NCI-H1436 treated with DMSO at 0.1 percent for 48 hours (cell line): ENCODE data around the gene RPS6KA4.
"Not testable (repeated sequence)": the region's sequence is repeated elsewhere in the genome, so short reads cannot be mapped to it uniquely, and the experiment has no call there.

ENCODE experiments used
- DNase-seq: peaks from one replicate; lab custom pipeline; 2025; lab: John Stamatoyannopoulos, UW

RPS6KA4 gene

DNA sequence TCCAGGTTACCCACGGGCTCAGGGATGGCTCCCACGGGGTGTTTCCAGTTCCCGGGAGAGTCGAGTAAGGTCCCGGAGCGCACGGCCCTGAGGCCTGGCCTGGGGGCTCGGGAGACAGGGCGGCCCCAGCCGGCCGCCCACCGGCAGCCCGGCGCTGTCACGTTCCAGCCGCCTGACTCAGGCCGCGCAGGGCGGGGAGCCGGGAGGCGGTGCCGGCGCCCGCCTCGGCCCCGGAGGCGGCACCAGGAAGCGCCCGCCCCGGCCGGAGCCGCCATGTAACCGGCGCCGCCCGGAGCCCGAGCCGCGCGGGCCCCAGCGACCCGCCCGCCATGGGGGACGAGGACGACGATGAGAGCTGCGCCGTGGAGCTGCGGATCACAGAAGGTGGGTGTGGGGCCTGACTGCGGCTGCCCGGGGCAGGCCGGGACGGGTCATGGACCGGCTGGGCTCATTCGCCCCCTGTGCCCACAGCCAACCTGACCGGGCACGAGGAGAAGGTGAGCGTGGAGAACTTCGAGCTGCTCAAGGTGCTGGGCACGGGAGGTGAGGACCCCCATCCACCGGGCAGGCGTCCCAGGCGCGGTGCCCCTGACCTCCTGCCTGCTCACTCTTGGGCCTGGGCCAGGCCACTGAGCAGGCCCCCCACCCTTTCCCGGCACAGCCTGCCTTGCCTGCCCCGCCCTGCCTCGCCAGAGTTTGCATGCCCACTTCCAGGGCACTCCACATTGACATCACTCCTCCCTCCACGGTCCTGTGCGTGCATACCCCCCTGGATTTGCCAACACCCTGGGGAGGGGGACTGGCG is at the start of gene RPS6KA4:
Gene RPS6KA4, plus strand, starts transcription at position 256 of the 805 bp plus-strand sequence. Its CDS starts 74 bp downstream, at position 330.
- no peak for DNase-seq

DNA sequence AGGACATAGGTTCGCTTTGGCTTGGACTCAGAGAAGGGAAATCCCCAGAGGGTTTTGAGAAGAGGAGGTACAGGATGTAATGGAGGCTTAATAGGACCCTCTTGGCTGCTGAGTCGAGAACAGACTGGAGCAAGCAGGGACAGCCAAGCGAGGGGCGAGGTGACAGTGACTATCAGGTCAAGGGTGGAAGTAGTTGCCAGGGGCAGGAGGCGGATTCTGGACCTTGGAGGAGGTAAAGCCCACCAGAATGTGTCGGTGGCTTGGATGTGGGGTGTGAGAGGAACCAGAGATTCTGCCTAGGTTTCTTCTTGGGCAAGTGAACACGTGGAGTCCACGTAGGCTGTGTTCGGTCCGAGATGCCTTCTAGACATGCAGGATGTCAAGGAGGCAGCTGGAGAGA is 46.0 kb upstream of the RPS6KA4 start:
- DNase-seq, result no peak

DNA sequence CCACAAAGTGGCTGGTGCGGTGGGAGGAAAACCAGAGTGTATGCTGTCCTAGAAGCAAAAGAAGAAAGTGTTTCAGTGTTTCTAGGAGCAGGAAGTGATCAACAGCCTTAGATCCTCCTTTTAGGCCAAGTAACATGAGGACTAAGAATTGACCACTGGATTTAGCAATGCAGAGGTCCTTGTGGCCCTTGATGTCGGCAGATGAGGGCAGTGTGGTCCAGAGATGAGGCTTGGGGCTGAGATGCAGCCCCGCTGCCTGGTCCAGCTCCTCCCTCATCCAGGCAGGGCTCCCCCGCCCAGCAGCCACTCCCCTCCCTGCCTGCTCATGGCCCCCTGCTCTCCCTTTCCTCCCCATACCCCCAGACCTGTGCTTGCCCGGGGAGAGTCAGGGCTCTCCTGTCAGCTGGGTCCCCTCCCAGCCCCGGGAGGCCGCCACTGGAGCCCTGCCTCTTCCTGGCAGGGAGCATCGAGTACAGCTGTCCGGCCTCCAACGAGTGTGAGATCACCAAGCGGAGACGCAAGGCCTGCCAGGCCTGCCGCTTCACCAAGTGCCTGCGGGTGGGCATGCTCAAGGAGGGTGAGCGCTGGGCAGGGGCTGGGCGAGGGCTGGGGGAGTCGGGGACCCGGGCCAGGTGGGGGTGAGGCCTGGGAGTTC is 45.3 kb upstream of the RPS6KA4 start:
- DNase-seq, result no peak

DNA sequence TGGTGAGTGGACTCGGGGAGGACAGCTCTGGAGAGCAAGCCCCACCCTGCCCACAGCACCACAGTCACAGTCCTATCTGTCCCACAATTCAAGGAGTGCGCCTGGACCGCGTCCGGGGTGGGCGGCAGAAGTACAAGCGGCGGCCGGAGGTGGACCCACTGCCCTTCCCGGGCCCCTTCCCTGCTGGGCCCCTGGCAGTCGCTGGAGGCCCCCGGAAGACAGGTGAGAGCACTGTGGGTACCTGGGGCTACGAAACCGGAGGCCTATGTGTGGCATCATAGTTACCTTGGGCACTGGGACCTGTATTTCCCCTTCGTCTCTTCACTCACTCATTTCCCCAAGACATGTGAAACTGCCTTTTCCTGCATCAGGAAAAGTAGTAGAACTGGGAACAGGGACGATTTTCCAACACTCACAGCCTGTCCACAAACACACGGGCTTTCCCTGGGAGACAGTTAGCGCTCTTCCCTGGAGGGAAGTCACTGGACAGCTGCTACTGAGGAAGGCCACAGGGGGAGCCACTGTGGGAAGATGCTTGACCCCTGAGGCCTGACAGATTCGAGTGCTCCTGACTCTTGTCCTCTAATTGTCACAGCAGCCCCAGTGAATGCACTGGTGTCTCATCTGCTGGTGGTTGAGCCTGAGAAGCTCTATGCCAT is 44.7 kb upstream of the RPS6KA4 start:
- DNase-seq, result no peak

DNA sequence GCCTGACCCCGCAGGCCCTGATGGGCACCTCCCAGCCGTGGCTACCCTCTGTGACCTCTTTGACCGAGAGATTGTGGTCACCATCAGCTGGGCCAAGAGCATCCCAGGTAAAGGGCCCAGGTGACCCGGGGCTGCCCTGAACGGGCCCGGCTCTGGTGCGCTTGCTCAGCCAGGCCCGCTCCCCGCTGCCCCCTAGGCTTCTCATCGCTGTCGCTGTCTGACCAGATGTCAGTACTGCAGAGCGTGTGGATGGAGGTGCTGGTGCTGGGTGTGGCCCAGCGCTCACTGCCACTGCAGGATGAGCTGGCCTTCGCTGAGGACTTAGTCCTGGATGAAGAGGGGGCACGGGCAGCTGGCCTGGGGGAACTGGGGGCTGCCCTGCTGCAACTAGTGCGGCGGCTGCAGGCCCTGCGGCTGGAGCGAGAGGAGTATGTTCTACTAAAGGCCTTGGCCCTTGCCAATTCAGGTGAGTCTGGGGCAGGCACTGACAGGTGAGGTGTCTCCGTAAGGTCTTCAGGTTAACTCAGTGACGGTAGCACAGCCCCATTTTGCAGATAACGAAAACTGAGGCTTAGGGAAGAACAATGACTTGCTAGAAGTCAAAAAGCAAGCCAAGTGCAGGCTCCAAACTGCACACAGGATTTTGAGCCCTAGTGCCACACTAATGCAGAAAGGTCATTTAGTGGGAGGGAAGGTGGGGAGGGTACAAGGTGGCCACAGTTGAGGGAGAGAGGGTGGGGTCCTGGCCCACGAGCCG is 44.0 kb upstream of the RPS6KA4 start:
- no peak for DNase-seq

DNA sequence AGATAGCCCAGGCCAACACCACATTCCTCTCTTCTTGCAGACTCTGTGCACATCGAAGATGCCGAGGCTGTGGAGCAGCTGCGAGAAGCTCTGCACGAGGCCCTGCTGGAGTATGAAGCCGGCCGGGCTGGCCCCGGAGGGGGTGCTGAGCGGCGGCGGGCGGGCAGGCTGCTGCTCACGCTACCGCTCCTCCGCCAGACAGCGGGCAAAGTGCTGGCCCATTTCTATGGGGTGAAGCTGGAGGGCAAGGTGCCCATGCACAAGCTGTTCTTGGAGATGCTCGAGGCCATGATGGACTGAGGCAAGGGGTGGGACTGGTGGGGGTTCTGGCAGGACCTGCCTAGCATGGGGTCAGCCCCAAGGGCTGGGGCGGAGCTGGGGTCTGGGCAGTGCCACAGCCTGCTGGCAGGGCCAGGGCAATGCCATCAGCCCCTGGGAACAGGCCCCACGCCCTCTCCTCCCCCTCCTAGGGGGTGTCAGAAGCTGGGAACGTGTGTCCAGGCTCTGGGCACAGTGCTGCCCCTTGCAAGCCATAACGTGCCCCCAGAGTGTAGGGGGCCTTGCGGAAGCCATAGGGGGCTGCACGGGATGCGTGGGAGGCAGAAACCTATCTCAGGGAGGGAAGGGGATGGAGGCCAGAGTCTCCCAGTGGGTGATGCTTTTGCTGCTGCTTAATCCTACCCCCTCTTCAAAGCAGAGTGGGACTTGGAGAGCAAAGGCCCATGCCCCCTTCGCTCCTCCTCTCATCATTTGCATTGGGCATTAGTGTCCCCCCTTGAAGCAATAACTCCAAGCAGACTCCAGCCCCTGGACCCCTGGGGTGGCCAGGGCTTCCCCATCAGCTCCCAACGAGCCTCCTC is 43.1 kb upstream of the RPS6KA4 start:
- not testable (repeated sequence) for DNase-seq

DNA sequence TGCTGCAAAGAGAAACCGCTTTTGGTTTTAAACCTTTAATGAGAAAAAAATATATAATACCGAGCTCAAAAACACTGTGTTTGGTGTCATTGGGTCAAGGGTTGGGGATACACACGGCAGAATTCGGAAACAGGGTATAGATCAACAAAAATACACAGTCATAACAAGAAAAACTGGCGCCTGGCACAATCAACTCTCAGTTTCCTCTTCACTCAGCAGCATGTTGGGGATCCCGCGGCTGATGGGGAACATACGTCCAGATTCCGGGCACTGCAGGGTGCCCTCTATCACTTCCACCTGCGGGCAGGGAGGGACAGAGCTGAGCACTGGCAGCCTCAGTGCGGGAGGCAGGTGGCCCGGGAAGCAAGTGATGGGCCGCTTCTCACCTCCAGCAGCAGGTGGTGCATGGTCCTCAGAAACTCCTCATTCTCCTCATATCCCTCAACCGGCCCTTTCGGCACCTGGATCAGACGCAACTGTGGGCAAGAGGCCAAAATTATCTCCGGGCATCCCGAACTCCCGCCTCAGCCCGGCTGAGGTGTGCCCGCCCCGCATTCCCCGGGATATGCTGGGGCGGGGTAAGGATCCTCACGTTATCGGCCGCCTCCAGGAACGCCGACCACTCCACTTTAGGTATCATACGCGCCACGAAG is 42.2 kb upstream of the RPS6KA4 start:
- no peak for DNase-seq

DNA sequence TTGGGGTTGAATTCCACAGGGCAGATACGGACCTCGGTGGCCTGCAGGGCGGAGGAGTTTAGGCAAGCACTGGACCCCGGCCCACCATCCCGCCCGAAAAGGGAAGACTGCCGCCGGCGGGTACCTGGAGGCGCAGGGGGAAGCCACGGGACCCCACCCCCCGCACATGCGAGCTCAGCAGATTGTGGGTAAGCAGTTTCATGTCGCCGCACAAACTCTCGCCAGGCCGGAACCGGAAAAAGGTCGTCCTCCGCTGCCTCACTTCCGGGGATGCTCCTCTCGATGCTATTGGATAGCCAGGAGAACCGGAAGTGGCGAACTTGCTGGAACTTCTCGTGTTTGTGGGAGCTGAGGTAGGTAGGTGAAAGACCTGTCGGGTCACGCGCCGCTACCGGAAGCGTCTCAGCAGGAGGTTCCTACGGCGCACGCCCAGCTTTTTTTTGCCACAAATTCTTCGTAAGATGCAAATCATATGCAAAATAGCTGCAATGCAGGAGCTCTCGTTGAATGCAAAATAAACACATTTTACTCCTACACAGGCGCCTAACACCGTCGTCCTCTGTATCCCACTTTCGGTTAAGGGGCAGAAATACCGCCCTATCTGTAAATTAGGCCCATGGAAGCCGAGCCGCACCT is 41.5 kb upstream of the RPS6KA4 start, which contains the start of gene TRMT112:
Gene TRMT112, minus strand, starts transcription at position 235 of the 636 bp plus-strand sequence. Its CDS starts 33 bp downstream, at position 202.
- peak; percentile 90 for DNase-seq

DNA sequence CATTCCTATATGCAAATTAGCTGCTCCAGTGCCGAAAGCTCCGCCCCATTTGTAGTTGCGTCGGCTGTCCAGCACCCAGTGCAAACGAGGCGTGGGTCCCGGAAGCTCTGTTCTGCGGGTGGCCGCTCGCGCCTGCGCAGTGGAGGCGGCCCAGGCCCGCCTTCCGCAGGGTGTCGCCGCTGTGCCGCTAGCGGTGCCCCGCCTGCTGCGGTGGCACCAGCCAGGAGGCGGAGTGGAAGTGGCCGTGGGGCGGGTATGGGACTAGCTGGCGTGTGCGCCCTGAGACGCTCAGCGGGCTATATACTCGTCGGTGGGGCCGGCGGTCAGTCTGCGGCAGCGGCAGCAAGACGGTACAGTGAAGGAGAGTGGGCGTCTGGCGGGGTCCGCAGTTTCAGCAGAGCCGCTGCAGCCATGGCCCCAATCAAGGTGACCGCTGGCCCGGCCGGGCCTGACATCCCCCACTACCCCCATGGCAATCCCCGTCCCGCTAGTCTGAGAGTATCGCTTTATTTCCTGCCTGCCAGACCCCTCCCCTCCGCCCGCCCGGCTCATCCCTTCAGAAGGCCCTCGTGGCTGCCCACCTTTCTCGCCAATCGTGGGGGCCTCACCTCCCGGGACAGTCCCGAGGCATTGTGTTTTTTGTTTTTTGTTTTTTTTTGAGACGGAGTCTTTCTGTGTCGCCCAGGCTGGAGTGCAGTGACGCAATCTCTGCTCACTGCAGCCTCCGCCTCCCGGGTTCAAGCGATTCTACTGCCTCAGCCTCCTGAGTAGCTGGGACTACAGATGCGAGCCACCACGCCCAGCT is 40.8 kb upstream of the RPS6KA4 start, which contains the start of gene PRDX5:
Gene PRDX5, plus strand, starts transcription at position 161 of the 805 bp plus-strand sequence. Its CDS starts 95 bp downstream, at position 256.
- peak; percentile 83 for DNase-seq

DNA sequence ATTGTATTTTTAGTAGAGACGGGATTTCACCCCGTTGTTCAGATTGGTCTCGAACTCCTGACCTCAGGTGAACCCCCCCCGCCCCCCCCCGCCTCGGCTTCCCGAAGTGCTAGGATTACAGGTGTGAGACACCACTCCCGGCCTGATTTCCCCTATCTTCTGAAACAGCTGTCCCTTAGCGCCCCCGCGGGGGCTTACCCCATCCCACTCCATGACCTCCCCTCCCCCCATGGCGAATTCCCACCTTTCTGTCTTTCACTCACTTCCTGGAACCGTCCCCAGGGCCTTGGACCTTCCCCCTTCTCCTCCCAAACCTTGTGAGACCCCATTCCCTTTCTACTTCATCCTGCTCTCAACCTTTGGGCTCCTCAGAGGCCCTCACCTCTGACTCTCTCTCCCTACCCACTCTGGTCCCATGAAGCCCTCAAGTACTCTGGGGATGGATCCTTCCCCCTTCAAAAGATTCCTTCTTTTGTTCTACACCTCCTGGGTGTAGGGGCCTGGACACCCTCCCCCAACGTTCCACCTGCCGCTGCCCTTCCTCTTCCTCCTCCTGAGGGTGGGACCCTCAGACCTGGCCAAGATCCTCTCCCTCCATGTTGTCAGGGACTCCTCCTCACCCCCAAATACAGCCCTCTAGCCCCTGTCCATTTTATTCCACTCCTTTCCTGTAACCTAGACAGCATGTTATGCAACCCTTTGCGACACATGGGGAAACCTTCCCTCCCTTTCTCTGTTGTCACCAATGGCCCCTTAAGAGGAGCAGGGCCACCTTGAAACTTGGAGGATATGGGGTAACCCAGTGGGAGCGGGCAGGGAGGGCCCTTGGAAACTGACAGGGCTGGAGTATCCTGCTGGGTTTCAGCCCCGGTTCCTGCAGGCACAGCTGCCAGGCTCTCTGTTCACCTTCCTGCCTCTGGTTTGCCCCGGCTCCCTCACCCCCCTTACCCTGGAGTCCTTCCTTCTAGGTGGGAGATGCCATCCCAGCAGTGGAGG is 39.9 kb upstream of the RPS6KA4 start:
- DNase-seq, result no peak

DNA sequence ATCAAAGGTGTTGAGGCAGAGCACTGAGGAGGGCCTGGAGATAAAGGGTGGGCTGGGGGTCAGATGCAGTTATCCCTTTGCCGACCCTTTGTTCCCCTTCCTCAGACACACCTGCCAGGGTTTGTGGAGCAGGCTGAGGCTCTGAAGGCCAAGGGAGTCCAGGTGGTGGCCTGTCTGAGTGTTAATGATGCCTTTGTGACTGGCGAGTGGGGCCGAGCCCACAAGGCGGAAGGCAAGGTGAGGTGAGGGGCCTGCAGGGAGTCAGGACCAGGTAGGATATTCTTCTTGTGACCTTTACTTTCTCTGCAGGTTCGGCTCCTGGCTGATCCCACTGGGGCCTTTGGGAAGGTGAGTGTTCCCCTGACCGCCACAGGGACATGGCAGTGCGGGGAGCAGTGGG is 38.4 kb upstream of the RPS6KA4 start:
- DNase-seq, result no peak

DNA sequence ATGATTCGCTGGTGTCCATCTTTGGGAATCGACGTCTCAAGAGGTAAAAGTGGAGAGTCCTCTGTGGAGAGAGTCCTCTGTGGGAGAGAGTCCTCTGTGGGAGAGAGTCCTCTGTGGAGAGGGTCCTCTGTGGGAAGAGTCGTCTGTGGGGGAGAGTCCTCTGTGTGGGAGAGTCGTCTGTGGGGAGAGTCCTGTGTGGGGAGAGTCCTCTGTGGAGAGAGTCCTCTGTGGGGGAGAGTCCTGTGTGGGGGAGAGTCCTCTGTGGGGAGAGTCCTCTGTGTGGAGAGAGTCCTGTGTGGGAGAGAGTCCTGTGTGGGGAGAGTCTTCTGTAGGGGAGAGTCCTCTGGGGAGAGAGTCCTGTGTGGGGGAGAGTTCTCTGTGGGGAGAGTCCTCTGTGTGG is 37.9 kb upstream of the RPS6KA4 start:
- no peak for DNase-seq

DNA sequence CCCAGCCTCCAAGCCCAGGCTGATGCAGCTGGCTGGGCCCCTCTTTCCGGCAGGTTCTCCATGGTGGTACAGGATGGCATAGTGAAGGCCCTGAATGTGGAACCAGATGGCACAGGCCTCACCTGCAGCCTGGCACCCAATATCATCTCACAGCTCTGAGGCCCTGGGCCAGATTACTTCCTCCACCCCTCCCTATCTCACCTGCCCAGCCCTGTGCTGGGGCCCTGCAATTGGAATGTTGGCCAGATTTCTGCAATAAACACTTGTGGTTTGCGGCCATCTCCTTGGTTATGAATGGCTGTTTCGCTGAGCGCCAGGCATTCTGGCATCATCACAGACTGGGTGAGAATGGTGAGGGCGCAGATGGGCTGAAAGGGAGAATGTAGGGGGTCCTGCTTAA is 37.4 kb upstream of the RPS6KA4 start:
- no peak for DNase-seq

DNA sequence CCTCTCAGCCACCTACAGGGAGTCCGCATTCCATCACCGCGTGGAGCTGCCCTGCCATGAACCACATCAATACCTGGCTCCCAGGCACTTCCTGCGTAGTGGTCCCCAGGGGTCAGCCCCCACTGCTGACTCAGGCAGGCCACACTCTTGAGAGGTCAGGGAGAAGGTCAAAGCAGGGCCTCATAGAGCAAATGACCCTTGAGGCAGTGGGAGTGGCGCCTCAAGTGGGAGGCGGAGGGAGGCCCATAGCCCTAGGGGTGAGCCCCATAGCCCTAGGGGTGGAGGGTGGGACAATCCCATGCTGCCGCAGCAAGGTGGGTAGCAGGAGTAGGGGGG is 36.1 kb upstream of the RPS6KA4 start:
- DNase-seq, result no peak

DNA sequence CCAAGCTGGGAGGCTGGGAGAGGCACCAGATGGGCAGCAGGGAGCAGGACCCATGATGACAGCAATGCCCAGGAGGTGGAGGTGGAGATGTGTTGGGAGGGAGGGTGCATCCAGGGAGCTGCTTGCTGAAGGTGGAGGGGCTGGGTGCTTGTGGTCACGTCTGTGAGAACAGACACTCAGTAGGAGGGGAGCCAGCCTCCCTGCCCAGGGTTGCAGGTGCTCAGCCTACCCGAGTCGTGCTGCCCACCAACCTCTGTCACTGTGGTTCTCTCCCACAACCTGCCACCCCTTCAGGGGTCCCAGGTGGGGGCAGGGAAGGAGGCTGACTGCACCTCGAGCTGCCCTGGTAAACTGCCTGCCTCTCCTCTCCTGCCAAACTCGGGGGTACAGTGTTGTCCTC is 35.6 kb upstream of the RPS6KA4 start:
- DNase-seq, result no peak

DNA sequence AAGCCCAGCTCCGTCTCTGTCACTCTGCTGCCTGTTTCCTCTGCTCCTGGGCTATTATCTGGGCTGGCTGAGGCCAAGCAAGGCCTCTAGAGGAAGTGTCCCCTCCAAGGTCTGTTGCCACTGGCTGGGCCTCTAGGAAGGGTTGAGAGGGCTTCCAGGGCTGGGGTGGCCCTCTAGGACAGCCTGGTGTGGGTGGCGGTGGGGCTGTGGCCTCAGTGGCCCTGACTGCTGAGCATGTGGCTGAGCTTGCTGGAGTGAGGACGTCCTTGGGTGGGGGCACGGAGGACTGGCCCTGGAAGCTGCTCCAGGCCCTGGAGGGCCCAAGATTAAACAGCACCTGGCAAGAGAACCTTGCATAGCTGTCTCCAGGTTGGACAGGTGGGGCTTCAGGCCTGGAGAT is 35.0 kb upstream of the RPS6KA4 start:
- DNase-seq, result not testable (repeated sequence)

DNA sequence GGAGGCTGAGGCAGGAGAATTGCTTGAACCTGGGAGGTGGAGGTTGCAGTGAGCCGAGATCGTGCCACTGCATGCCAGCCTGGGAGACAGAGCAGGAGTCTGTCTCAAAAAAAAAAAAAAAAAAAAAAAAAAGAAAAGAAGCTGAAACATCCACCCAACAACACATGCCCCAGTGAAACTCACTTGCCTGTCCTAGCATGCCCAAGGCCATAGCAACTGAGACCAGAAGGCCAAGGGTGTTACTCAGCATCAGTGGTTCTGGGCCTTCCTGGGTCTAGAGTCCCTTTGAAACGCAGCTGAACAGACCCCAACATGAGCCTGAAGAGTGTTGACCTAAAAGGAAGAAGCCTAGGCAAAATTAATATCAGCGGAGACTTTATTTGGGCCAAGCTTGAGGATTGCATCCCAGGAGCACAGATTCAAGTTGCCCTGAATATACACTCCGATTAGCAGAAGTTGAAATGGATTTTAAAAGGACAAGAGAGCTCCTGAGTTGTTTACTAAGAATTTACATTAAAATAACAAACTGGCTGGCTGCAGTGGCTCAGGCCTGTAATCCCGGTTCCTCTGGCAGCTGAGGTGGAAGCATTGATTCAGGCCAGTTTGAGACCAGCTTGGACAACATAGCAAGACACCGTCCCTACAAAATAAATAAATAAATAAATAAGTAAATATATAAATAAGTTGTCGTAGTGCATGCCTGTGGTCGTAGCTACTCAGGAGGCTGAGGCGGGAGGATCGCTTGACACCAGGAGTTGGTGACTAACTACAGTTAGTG is 34.1 kb upstream of the RPS6KA4 start:
- DNase-seq, result no peak
